HCT116 (cell line): ENCODE measurements around the gene DGKE. TPM values are rescaled to one million over a fixed set of nuclear protein-coding genes. Genes with fewer than 3 reads are reported as not detected.

Experiments used
- ATAC-seq: fragments of 200-7000 bp; cut with Tn5 transposase; 2 replicates; pipeline ENCODE4 v1.9.1; 2020; ENCODE audit warnings: mild to moderate bottlenecking, moderate library complexity
- BruUV-seq: library from RNA; stranded (reverse); fragments of 400-500 nt; replicated peaks from 2 replicates; lab custom pipeline; 2021; lab: Mats Ljungman, UMichigan
- CTCF ChIA-PET: fragments of 300-600 bp; sonication (Branson Sonifier 250); formaldehyde crosslinking; loops from one replicate; lab custom pipeline; 2021; ENCODE audit warnings: antibody characterized with exemption; lab: Charles Lee
- POLR2A ChIA-PET: fragments of 300-600, 350-600 bp; sonication (Branson Sonifier 250); formaldehyde crosslinking; loops from one replicate; lab custom pipeline; 2021; ENCODE audit warnings: antibody characterized with exemption; lab: Charles Lee
- RAD21 ChIA-PET, 2 experiments: fragments of 300-600 bp; sonication (Branson Sonifier 250); formaldehyde crosslinking; loops; one replicate each; lab custom pipeline; 2023; ENCODE audit warnings: low total read pairs in 2 of 2; ENCODE audit not compliant: uncharacterized antibody in 2 of 2, unreplicated experiment in 2 of 2, low non-redundant PET in 1 of 2; lab: Charles Lee
- DNase-seq: peaks from one replicate; pipeline ENCODE4 v3.0.0-alpha.2; 2010; ENCODE audit warnings: low read depth, low spot score
- H2AFZ ChIP-seq: fragments of 200-600 bp; shearing (Covaris generic), sonication (generic); 2 replicates; pipeline ENCODE4 v1.6.1; 2017; ENCODE audit warnings: low read depth, mixed run types, mixed read lengths, antibody characterized with exemption, low read length; ENCODE audit not compliant: poor library complexity, severe bottlenecking
- H3K27ac ChIP-seq: 2 replicates; pipeline ENCODE4 v1.5.1; 2012; ENCODE audit warnings: low read depth, low read length
- H3K27me3 ChIP-seq: fragments of 200-600 bp; sonication (generic); 2 replicates; pipeline ENCODE4 v1.6.1; 2016; ENCODE audit warnings: mixed run types, low read length, mixed read lengths; ENCODE audit not compliant: insufficient read depth
- H3K36me3 ChIP-seq, 2 experiments: fragments of 200-500 bp in 1 of 2; fragments of 200-600 bp in 1 of 2; sonication (Bioruptor generic) in 1 of 2; sonication (generic) in 1 of 2; 2 replicates each; pipeline versions ENCODE4 v1.5.1 to v1.6.1; 2014 to 2016; ENCODE audit warnings: low read length in 2 of 2, inconsistent platforms in 1 of 2, mixed read lengths in 1 of 2, mixed run types in 1 of 2; ENCODE audit not compliant: insufficient read depth in 2 of 2, control insufficient read depth in 1 of 2
- H3K4me1 ChIP-seq, 2 experiments: fragments of 200-600 bp in 1 of 2; sonication (generic) in 1 of 2; 2 replicates each; pipeline versions ENCODE4 v1.5.1 to v1.6.1; 2012 to 2017; ENCODE audit warnings: low read length in 2 of 2, inconsistent platforms in 1 of 2, mild to moderate bottlenecking in 1 of 2, mixed read lengths in 1 of 2, mixed run types in 1 of 2, moderate library complexity in 1 of 2; ENCODE audit not compliant: insufficient read depth in 2 of 2, control insufficient read depth in 1 of 2
- H3K4me2 ChIP-seq: fragments of 200-600 bp; sonication (generic); 2 replicates; pipeline ENCODE4 v1.6.1; 2017; ENCODE audit warnings: mixed run types, low read length, mixed read lengths
- H3K4me3 ChIP-seq, 2 experiments: fragments of 200-600 bp in 1 of 2; sonication (generic) in 1 of 2; replicated peaks in 1 of 2; 2 replicates each; pipeline ENCODE4 v1.5.1; 2011 to 2016; ENCODE audit warnings: low read length in 2 of 2, control low read depth in 1 of 2, low read depth in 1 of 2, mild to moderate bottlenecking in 1 of 2, mixed read lengths in 1 of 2, mixed run types in 1 of 2
- H3K79me2 ChIP-seq: fragments of 200-600 bp; sonication (generic); 2 replicates; pipeline ENCODE4 v1.6.1; 2017; ENCODE audit warnings: mild to moderate bottlenecking, mixed run types, low read length, moderate library complexity, mixed read lengths; ENCODE audit not compliant: insufficient read depth
- H3K9ac ChIP-seq: fragments of 200-600 bp; sonication (generic); 2 replicates; pipeline ENCODE4 v1.6.1; 2016; ENCODE audit warnings: low read length, mixed read lengths
- H3K9me2 ChIP-seq: fragments of 200-600 bp; sonication (generic), shearing (Covaris generic); 2 replicates; pipeline ENCODE4 v1.6.1; 2017; ENCODE audit warnings: mixed run types, mild to moderate bottlenecking, moderate library complexity; ENCODE audit not compliant: insufficient read depth
- H3K9me3 ChIP-seq, 2 experiments: fragments of 200-500 bp in 1 of 2; fragments of 200-600 bp in 1 of 2; sonication (Bioruptor generic) in 1 of 2; sonication (generic) in 1 of 2; 2 replicates each; pipeline ENCODE4 v1.6.1; 2014 to 2017; ENCODE audit warnings: low read length in 2 of 2, mixed read lengths in 2 of 2, inconsistent platforms in 1 of 2, low read depth in 1 of 2, mild to moderate bottlenecking in 1 of 2, mixed run types in 1 of 2, moderate library complexity in 1 of 2; ENCODE audit not compliant: control insufficient read depth in 1 of 2, insufficient read depth in 1 of 2
- H4K20me1 ChIP-seq: fragments of 200-600 bp; sonication (generic), shearing (Covaris generic); 2 replicates; pipeline ENCODE4 v1.6.1; 2017; ENCODE audit warnings: mixed run types, mild to moderate bottlenecking, moderate library complexity; ENCODE audit not compliant: insufficient read depth
- CBX3 ChIP-seq: IDR thresholded peaks from 2 replicates; pipeline ENCODE4 v1.6.1; 2012; ENCODE audit warnings: low read depth
- CTCF ChIP-seq, 3 experiments: fragments of 200-600 bp in 1 of 3; sonication (generic) in 1 of 3; IDR thresholded peaks in 2 of 3; conservative IDR thresholded peaks in 1 of 3; 2 replicates each; pipeline ENCODE4 v1.5.1; 2012 to 2017; ENCODE audit warnings: low read depth in 2 of 3, low read length in 2 of 3, antibody characterized with exemption in 1 of 3, borderline replicate concordance in 1 of 3, control low read depth in 1 of 3, mild to moderate bottlenecking in 1 of 3, mixed read lengths in 1 of 3, mixed run types in 1 of 3, moderate library complexity in 1 of 3; ENCODE audit not compliant: insufficient read depth in 1 of 3
- ELF1 ChIP-seq: IDR thresholded peaks from 2 replicates; pipeline ENCODE4 v1.6.1; 2012; ENCODE audit warnings: low read depth, borderline replicate concordance
- EZH2phosphoT487 ChIP-seq: fragments of 200-600 bp; IDR thresholded peaks from 2 replicates; pipeline ENCODE4 v1.6.1; 2018; ENCODE audit warnings: antibody characterized with exemption, borderline replicate concordance
- FOSL1 ChIP-seq: IDR thresholded peaks from 2 replicates; pipeline ENCODE4 v1.6.1; 2012; ENCODE audit warnings: low read depth
- JUND ChIP-seq: IDR thresholded peaks from 2 replicates; pipeline ENCODE4 v1.6.1; 2012
- POLR2AphosphoS5 ChIP-seq: IDR thresholded peaks from 2 replicates; pipeline ENCODE4 v1.6.1; 2011; ENCODE audit warnings: mild to moderate bottlenecking, low read depth, low read length, moderate library complexity
- RAD21 ChIP-seq: IDR thresholded peaks from 2 replicates; pipeline ENCODE4 v1.6.1; 2012; ENCODE audit warnings: low read depth, mild to moderate bottlenecking
- SIN3A ChIP-seq: IDR thresholded peaks from 2 replicates; pipeline ENCODE4 v1.6.1; 2012; ENCODE audit warnings: low read depth
- SP1 ChIP-seq: IDR thresholded peaks from 2 replicates; pipeline ENCODE4 v1.6.1; 2012; ENCODE audit warnings: low read depth
- SRF ChIP-seq: IDR thresholded peaks from 2 replicates; pipeline ENCODE4 v1.6.1; 2012; ENCODE audit warnings: low read depth
- YY1 ChIP-seq: IDR thresholded peaks from 2 replicates; pipeline ENCODE4 v1.6.1; 2011; ENCODE audit warnings: low read length, low read depth, moderate library complexity, mild to moderate bottlenecking; ENCODE audit not compliant: insufficient replicate concordance; ENCODE audit errors: extremely low read depth
- ZBTB33 ChIP-seq: IDR thresholded peaks from 2 replicates; pipeline ENCODE4 v1.6.1; 2011; ENCODE audit warnings: mild to moderate bottlenecking, low read length, moderate library complexity; ENCODE audit not compliant: insufficient replicate concordance; ENCODE audit errors: extremely low read depth
- ZNF274 ChIP-seq: fragments of 200-500 bp; sonication (Bioruptor generic); IDR thresholded peaks from 2 replicates; pipeline ENCODE4 v1.6.1; 2014; ENCODE audit warnings: mild to moderate bottlenecking, low read depth, low read length, inconsistent platforms
- intact Hi-C: fragments of 100-400 bp; cut with micrococcal nuclease; formaldehyde crosslinking; loops from 2 replicates; pipeline ENCODE4 v1.10.0; 2022
- total RNA-seq: library from RNA; stranded (reverse); gene quantifications from one replicate; pipeline ENCODE4 v1.2.1, GENCODE V29; 2021; ENCODE audit not compliant: unreplicated experiment

The DGKE gene
- total RNA-seq, 1 experiment from 2014 or later, result 5.2 TPM

GRCh38 chr17:56899403-56899802 is 65.5 kb downstream of the DGKE start:
- no peak for TF ChIP-seq JUND
- ChIA-PET CTCF (no interaction called here), RAD21 (no interaction called here), POLR2A (interaction anchor here (1.2 to 1.9 kb wide), 3 partner anchors 11 to 79 kb away, joined by 4 to 9 read pairs (median 4); partner anchors contain the start of genes SCPEP1 and TRIM25)
- no peaks in the 10 kb centered on the region for H3K9me2 ChIP-seq
- no peaks in the 10 kb centered on the region for H3K9me3 ChIP-seq
- H3K4me2 ChIP-seq, result no peak overlapping the region
- H3K27ac ChIP-seq, result no peak overlapping the region
- DNase-seq (no peak), ATAC-seq (no peak)
- H4K20me1 ChIP-seq, result no peaks in the 10 kb centered on the region
- intact Hi-C loops, result no loop called here
- H2AFZ ChIP-seq, result no peak overlapping the region
- BruUV-seq, result no TSS peak
- peaks cover 34% of the 10 kb centered on the region; the same call in 1 of the 2 replicates for H3K79me2 ChIP-seq
- no peak overlapping the region for H3K9ac ChIP-seq
- peaks cover 65 to 80% of the 10 kb centered on the region in 2 experiments for H3K36me3 ChIP-seq
- no peaks in the 10 kb centered on the region for H3K27me3 ChIP-seq
- H3K4me1 ChIP-seq, result peaks cover 14 to 51% of the 10 kb centered on the region in 2 experiments
- H3K4me3 ChIP-seq, result no peak overlapping the region

- Histone ChIP-seq H3K27me3 (no peaks in the 10 kb centered on the region), H3K4me2 (peak overlapping the region; percentile 50), H3K79me2 (peaks cover 54% of the 10 kb centered on the region; the same call in 1 of the 2 replicates), H2AFZ (no peak overlapping the region), H3K36me3 (peaks cover 73 to 85% of the 10 kb centered on the region in 2 experiments), H3K4me3 (no peak overlapping the region; a peak in 1 of 4 replicates), H3K9me2 (no peaks in the 10 kb centered on the region), H3K9me3 (no peaks in the 10 kb centered on the region), H4K20me1 (no peaks in the 10 kb centered on the region), H3K9ac (peak overlapping the region; percentile 6; the same call in 1 of the 2 replicates), H3K27ac (peak overlapping the region; percentile 26), H3K4me1 (peaks cover 14 to 42% of the 10 kb centered on the region in 2 experiments)
- peak; percentile 84 for ATAC-seq
- ChIA-PET CTCF (no interaction called here), POLR2A (interaction anchor here (0.9 to 5.1 kb wide), 3 partner anchors 8 to 11 kb away, joined by 3 to 50 read pairs (median 5); partner anchors contain the start of gene TRIM25), RAD21 (no interaction called here)
- no peak for DNase-seq
- no TSS peak for BruUV-seq
- intact Hi-C loops, result no loop called here
- TF ChIP-seq EZH2phosphoT487 (no peak), ELF1 (no peak), ZBTB33 (no peak), SRF (no peak), ZNF274 (no peak), YY1 (no peak), POLR2AphosphoS5 (no peak; the same call in 1 of the 2 replicates), CTCF (IDR thresholded peaks at IDR 0.05 in 2 of 3, conservative IDR thresholded peaks at IDR 0.05 in 1 of 3; ENCODE audit: borderline replicate concordance in 1 of 3, insufficient read depth in 1 of 3, low read depth in 2 of 3, low read length in 2 of 3) (no peak), RAD21 (no peak), CBX3 (no peak), SIN3A (no peak), FOSL1 (peak; percentile 37; the same call in 1 of the 2 replicates), SP1 (peak; percentile 29)
Observed at GRCh38 chr17:56902348-56902747, 68.4 kb downstream of the DGKE start.
